Suprapubic skin (tissue), 4 donors: ENCODE measurements around the gene KDM4B. TPM values are rescaled to one million over a fixed set of nuclear protein-coding genes. Genes with fewer than 3 reads are reported as not detected.

Source experiments
- DNase-seq, 2 donors: peaks; one replicate each; pipeline ENCODE4 v3.0.0-alpha.2; 2019; ENCODE audit warnings: low spot score in 2 of 2
- H3K27ac ChIP-seq: fragments of 200-600 bp; sonication (generic); one replicate; pipeline ENCODE4 v1.5.1; 2019
- H3K27me3 ChIP-seq: fragments of 200-600 bp; sonication (generic); one replicate; pipeline ENCODE4 v1.5.1; 2019
- H3K36me3 ChIP-seq: fragments of 200-600 bp; sonication (generic); one replicate; pipeline ENCODE4 v1.5.1; 2019
- H3K4me1 ChIP-seq: fragments of 200-600 bp; sonication (generic); one replicate; pipeline ENCODE4 v1.5.1; 2019
- H3K4me3 ChIP-seq: fragments of 200-600 bp; sonication (generic); one replicate; pipeline ENCODE4 v1.5.1; 2019; ENCODE audit warnings: mild to moderate bottlenecking
- H3K9me3 ChIP-seq: fragments of 200-600 bp; sonication (generic); one replicate; pipeline ENCODE4 v1.5.1; 2019
- EP300 ChIP-seq: sonication (generic); formaldehyde crosslinking; IDR thresholded peaks from one replicate; pipeline ENCODE4 v1.6.1; 2017; ENCODE audit warnings: antibody characterized with exemption
- POLR2A ChIP-seq, 2 donors: fragments of 450-650 bp; IDR thresholded peaks; one replicate each; pipeline ENCODE4 v1.6.1; 2017; ENCODE audit warnings: antibody characterized with exemption in 2 of 2, mild to moderate bottlenecking in 2 of 2, moderate library complexity in 2 of 2
- POLR2AphosphoS5 ChIP-seq, 3 donors: sonication (generic); formaldehyde crosslinking; IDR thresholded peaks; one replicate each; pipeline ENCODE4 v1.6.1; 2017; ENCODE audit warnings: antibody characterized with exemption in 3 of 3
- WGBS: methylation state at CpG from one replicate; pipeline ENCODE4 v1.1.5; 2018; 5-methylcytosine and 5-hydroxymethylcytosine counted together
- total RNA-seq, 4 donors: library from RNA; depleted of rRNA; stranded (reverse); fragments of >200 nt; gene quantifications; one replicate each; pipeline ENCODE4 v1.1.0, GENCODE V29; 2016
- TF ChIP-seq, protein P1 (sequence below), 2 donors: fragments of 200-600 bp in 1 of 2; fragments of 450-650 bp in 1 of 2; sonication (generic) in 1 of 2; IDR thresholded peaks; one replicate each; pipeline ENCODE4 v1.5.1; 2016 to 2019; ENCODE audit warnings: antibody characterized with exemption in 2 of 2, mild to moderate bottlenecking in 1 of 2, moderate library complexity in 1 of 2

KDM4B gene
- total RNA-seq, 4 donors from 2014 or later: 34.2 to 82.7 (median 48.7) TPM

DNA sequence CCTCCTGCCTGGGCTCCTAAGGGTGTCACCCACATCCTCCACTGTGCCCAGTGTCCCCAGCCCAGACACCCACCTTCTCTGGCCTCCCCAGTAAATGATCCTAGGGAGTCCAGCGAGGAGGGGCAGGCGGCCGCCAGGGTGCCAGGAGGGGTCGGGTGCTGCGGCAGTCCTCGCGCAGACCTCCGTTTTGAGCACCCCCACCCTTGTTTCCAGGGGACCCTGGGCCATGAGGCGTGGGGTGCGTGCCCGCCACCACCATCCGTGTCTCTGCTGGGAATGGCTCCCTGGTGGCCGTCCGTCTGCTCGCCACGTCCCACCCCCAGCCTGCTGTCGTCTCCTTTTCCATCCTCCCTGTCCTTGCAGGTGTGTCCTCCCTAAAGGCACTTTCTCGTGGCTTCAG is 133.0 kb downstream of the KDM4B start:
- no peak overlapping the region for H3K27ac ChIP-seq
- peaks cover 31% of the 10 kb centered on the region for H3K4me1 ChIP-seq
- H3K27me3 ChIP-seq: no peaks in the 10 kb centered on the region
- no peak for TF ChIP-seq POLR2AphosphoS5 (IDR thresholded peaks at IDR 0.05)
- TF ChIP-seq, protein P1, sequence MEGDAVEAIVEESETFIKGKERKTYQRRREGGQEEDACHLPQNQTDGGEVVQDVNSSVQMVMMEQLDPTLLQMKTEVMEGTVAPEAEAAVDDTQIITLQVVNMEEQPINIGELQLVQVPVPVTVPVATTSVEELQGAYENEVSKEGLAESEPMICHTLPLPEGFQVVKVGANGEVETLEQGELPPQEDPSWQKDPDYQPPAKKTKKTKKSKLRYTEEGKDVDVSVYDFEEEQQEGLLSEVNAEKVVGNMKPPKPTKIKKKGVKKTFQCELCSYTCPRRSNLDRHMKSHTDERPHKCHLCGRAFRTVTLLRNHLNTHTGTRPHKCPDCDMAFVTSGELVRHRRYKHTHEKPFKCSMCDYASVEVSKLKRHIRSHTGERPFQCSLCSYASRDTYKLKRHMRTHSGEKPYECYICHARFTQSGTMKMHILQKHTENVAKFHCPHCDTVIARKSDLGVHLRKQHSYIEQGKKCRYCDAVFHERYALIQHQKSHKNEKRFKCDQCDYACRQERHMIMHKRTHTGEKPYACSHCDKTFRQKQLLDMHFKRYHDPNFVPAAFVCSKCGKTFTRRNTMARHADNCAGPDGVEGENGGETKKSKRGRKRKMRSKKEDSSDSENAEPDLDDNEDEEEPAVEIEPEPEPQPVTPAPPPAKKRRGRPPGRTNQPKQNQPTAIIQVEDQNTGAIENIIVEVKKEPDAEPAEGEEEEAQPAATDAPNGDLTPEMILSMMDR (IDR thresholded peaks at IDR 0.05): no peak
- no peak for TF ChIP-seq EP300
- no peak for TF ChIP-seq POLR2A (IDR thresholded peaks at IDR 0.05)
- peaks cover 12% of the 10 kb centered on the region for H3K9me3 ChIP-seq
- H3K36me3 ChIP-seq: peaks cover 36% of the 10 kb centered on the region
- WGBS: 96% methylated on average over 17 of the region's 18 CpGs
- H3K4me3 ChIP-seq: no peak overlapping the region
- no peak for DNase-seq

DNA sequence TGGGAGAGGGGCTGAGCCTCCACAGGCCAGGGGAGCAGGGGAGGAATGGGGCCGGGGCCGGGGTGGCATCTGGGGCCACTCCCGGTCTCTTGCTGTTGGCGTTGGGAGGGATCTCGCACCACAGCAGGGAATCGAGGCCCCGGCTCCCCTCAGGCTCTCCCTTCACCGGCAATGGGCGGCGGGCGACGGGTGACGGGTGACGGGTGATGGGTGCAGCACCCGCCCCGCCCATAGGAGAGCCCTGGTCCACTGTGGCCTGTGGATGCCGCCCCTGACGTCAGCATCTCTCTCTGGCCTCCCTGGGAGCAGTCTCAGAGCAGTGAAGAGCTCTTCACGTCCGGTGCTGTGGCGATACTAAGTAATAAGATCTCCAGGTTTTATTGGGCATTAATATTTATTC is 133.6 kb downstream of the KDM4B start:
- H3K36me3 ChIP-seq: peaks cover 34% of the 10 kb centered on the region
- H3K4me1 ChIP-seq: peaks cover 31% of the 10 kb centered on the region
- no peak overlapping the region for H3K27ac ChIP-seq
- no peaks in the 10 kb centered on the region for H3K27me3 ChIP-seq
- H3K4me3 ChIP-seq: no peak overlapping the region
- H3K9me3 ChIP-seq: peaks cover 12% of the 10 kb centered on the region
- no peak for TF ChIP-seq POLR2A (IDR thresholded peaks at IDR 0.05)
- TF ChIP-seq, protein P1 (IDR thresholded peaks at IDR 0.05): no peak
- TF ChIP-seq EP300: no peak
- no peak for TF ChIP-seq POLR2AphosphoS5 (IDR thresholded peaks at IDR 0.05)
- WGBS: 86% methylated on average over 15 of the region's 21 CpGs
- no peak for DNase-seq

DNA sequence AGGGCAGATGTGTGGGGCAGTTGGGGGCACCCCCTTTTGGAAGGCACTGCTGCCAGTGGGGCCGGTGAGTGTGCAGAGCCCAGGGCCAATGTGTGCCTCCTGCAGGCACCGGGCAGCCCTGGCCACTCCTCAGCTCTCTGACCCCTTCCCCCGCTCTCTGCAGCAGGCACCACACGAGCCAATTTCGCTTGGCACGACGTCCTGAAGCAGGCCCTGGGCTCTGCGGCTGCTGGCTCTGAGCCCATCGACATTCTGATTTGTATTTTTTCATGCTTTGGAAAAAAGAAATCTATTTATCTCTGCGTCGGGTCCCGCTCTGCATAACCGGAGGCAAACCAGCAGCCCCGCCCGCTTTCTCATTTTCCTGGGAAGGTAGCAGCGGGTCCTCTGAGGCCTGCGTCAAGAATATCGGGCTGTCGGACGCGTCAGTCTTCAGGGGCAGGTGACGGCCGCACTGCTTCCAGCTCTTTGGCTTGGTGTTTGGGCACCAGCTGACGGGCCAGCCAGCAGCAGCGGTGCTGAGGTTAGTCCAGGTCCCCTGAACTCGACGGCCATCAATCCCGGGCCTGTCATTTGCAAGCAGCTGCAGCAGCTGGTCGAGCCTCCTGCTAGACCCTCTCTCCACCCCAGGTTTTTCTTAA is 134.3 kb downstream of the KDM4B start:
- no peak for DNase-seq
- Histone ChIP-seq H3K27me3 (no peaks in the 10 kb centered on the region), H3K9me3 (peaks cover 12% of the 10 kb centered on the region), H3K36me3 (peaks cover 38% of the 10 kb centered on the region), H3K27ac (no peak overlapping the region), H3K4me1 (peaks cover 31% of the 10 kb centered on the region), H3K4me3 (no peak overlapping the region)
- WGBS: 20% methylated on average over 28 of the region's 29 CpGs
- TF ChIP-seq EP300 (no peak), POLR2AphosphoS5 (IDR thresholded peaks at IDR 0.05) (no peak)
- TF ChIP-seq, protein P1 (IDR thresholded peaks at IDR 0.05): no peak

- no peak for TF ChIP-seq POLR2AphosphoS5 (IDR thresholded peaks at IDR 0.05)
- Histone ChIP-seq H3K4me1 (peaks cover 31% of the 10 kb centered on the region), H3K27ac (no peak overlapping the region), H3K9me3 (peaks cover 12% of the 10 kb centered on the region), H3K36me3 (peaks cover 35% of the 10 kb centered on the region), H3K27me3 (no peaks in the 10 kb centered on the region), H3K4me3 (no peak overlapping the region)
- 49% methylated on average over 7 of the region's 17 CpGs for WGBS
- DNase-seq: no peak
Measured at GRCh38 chr19:5103812-5104410, 135.0 kb downstream of the KDM4B start.

GRCh38 chr19:5104871-5105351 is 136.0 kb downstream of the KDM4B start:
- H3K9me3 ChIP-seq: peaks cover 2% of the 10 kb centered on the region
- 83% methylated on average over 11 of the region's 18 CpGs for WGBS
- H3K4me1 ChIP-seq: peaks cover 31% of the 10 kb centered on the region
- no peak for DNase-seq
- no peak overlapping the region for H3K4me3 ChIP-seq
- no peaks in the 10 kb centered on the region for H3K27me3 ChIP-seq
- no peak overlapping the region for H3K27ac ChIP-seq
- TF ChIP-seq POLR2A (IDR thresholded peaks at IDR 0.05) (no peak), POLR2AphosphoS5 (IDR thresholded peaks at IDR 0.05) (no peak), EP300 (no peak)
- TF ChIP-seq, protein P1 (IDR thresholded peaks at IDR 0.05): no peak
- H3K36me3 ChIP-seq: peaks cover 35% of the 10 kb centered on the region
